ENCODE results near the gene CCDC92. TPM values are rescaled to one million over a fixed set of nuclear protein-coding genes. Genes with fewer than 3 reads are reported as not detected.

Gene CCDC92
- total RNA-seq, 1 experiment from 2014 or later = 53.7 TPM

DNA sequence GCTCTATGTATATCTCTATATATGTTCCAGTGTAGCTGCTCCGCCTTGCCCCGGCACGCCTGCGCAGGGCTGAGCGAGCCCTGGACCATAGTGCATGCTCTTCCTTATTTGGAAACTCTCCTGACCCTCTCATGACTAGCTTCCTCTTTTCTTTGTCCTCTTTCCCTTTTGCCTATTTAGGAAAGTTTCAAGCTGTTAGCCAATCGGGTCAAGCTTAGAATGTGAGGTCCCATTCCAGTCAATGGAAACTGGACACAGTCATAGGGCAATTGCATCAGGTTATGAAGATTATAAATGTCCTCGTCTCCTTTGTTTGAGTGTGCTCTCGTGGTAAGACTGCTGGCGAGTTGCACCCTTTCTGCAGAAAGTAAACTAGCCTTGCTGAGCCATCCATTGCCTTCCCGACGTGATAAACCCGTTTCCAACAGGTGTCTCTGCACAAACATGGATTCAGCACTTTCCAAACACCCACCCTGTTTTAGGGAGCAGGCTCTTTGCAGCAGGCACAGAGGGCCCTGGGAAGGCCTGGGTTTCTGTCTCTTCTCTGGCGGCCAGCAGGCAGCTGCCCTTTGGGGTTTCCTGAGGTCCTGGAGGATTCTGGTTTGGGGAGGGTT, 30.9 kb downstream of the CCDC92 start:
- no peak for DNase-seq (ENCODE audit: low read depth, low spot score)
- in situ Hi-C loops (cut with HindIII; ENCODE audit: low pct_unique_long_range_greater_than_20kb, low sequenced_read_pairs) (no loop called here), intact Hi-C loops (cut with micrococcal nuclease; ENCODE audit: unreplicated experiment) (no loop called here)
- ATAC-seq = no peak
- Histone ChIP-seq H3K36me3 (ENCODE audit: control insufficient read depth, insufficient read depth, low read length) (no peaks in the 10 kb centered on the region; the same call in 1 of the 2 replicates), H3K4me3 (ENCODE audit: low read depth in 2 of 2, low read length in 2 of 2) (no peak overlapping the region), H3K4me1 (ENCODE audit: control insufficient read depth, insufficient read depth, low read length) (no peaks in the 10 kb centered on the region), H3K9me3 (ENCODE audit: control insufficient read depth, insufficient read depth, low read depth, low read length) (no peaks in the 10 kb centered on the region), H3K27ac (ENCODE audit: low read length) (no peak overlapping the region), H3K27me3 (ENCODE audit: control insufficient read depth, insufficient read depth, low read length) (no peaks in the 10 kb centered on the region)
- ChIA-PET POLR2A (interaction anchor here (0.6 kb wide), 1 partner anchor 1478 kb away, joined by 3 read pairs; no protein-coding TSS in a partner anchor), CTCF (no interaction called here)
- BruUV-seq (replicated peaks) = no TSS peak
- TF ChIP-seq SIN3A (IDR thresholded peaks at IDR 0.05; ENCODE audit: borderline replicate concordance, insufficient read depth, low read depth, low read length) = no peak
- no peak for TF ChIP-seq TCF7L2 (IDR thresholded peaks at IDR 0.05; ENCODE audit: low read depth, low read length)
- TF ChIP-seq, protein P1, sequence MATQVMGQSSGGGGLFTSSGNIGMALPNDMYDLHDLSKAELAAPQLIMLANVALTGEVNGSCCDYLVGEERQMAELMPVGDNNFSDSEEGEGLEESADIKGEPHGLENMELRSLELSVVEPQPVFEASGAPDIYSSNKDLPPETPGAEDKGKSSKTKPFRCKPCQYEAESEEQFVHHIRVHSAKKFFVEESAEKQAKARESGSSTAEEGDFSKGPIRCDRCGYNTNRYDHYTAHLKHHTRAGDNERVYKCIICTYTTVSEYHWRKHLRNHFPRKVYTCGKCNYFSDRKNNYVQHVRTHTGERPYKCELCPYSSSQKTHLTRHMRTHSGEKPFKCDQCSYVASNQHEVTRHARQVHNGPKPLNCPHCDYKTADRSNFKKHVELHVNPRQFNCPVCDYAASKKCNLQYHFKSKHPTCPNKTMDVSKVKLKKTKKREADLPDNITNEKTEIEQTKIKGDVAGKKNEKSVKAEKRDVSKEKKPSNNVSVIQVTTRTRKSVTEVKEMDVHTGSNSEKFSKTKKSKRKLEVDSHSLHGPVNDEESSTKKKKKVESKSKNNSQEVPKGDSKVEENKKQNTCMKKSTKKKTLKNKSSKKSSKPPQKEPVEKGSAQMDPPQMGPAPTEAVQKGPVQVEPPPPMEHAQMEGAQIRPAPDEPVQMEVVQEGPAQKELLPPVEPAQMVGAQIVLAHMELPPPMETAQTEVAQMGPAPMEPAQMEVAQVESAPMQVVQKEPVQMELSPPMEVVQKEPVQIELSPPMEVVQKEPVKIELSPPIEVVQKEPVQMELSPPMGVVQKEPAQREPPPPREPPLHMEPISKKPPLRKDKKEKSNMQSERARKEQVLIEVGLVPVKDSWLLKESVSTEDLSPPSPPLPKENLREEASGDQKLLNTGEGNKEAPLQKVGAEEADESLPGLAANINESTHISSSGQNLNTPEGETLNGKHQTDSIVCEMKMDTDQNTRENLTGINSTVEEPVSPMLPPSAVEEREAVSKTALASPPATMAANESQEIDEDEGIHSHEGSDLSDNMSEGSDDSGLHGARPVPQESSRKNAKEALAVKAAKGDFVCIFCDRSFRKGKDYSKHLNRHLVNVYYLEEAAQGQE (IDR thresholded peaks at IDR 0.05; ENCODE audit: insufficient read depth in 1 of 2, low read depth in 2 of 2, low read length in 1 of 2) = no peak
- TF ChIP-seq POLR2AphosphoS5 (IDR thresholded peaks at IDR 0.05; ENCODE audit: low read depth, low read length) = no peak
- TF ChIP-seq, protein P2, sequence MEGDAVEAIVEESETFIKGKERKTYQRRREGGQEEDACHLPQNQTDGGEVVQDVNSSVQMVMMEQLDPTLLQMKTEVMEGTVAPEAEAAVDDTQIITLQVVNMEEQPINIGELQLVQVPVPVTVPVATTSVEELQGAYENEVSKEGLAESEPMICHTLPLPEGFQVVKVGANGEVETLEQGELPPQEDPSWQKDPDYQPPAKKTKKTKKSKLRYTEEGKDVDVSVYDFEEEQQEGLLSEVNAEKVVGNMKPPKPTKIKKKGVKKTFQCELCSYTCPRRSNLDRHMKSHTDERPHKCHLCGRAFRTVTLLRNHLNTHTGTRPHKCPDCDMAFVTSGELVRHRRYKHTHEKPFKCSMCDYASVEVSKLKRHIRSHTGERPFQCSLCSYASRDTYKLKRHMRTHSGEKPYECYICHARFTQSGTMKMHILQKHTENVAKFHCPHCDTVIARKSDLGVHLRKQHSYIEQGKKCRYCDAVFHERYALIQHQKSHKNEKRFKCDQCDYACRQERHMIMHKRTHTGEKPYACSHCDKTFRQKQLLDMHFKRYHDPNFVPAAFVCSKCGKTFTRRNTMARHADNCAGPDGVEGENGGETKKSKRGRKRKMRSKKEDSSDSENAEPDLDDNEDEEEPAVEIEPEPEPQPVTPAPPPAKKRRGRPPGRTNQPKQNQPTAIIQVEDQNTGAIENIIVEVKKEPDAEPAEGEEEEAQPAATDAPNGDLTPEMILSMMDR (IDR thresholded peaks at IDR 0.05) = no peak

DNA sequence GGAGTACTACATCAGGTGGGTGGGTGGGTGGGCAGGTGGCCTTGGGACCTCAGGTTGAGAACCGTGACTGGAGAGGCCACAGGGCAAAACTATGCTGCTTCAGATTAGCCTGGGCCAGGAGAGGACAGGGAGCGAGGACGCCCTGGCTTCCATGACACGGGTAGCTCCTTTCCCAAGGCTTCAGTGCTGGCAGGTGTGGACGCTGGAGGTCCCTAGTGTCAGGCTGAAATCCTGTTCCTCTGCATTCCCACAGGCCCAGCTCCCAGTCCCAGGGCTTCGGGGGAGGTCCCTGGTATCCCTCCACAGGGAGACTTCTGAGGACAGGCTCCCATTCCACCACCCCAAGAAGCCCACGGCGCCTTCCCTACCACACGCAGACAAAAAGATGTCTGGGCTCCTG, 31.6 kb downstream of the CCDC92 start:
- BruUV-seq (replicated peaks) = no TSS peak
- Histone ChIP-seq H3K27me3 (ENCODE audit: control insufficient read depth, insufficient read depth, low read length) (no peaks in the 10 kb centered on the region), H3K4me1 (ENCODE audit: control insufficient read depth, insufficient read depth, low read length) (no peaks in the 10 kb centered on the region), H3K4me3 (ENCODE audit: low read depth in 2 of 2, low read length in 2 of 2) (no peak overlapping the region), H3K36me3 (ENCODE audit: control insufficient read depth, insufficient read depth, low read length) (no peaks in the 10 kb centered on the region; the same call in 1 of the 2 replicates), H3K27ac (ENCODE audit: low read length) (no peak overlapping the region), H3K9me3 (ENCODE audit: control insufficient read depth, insufficient read depth, low read depth, low read length) (no peaks in the 10 kb centered on the region)
- ChIA-PET CTCF (no interaction called here), POLR2A (interaction anchor here (0.6 kb wide), 1 partner anchor 1477 kb away, joined by 3 read pairs; no protein-coding TSS in a partner anchor)
- TF ChIP-seq SIN3A (IDR thresholded peaks at IDR 0.05; ENCODE audit: borderline replicate concordance, insufficient read depth, low read depth, low read length) (no peak), POLR2AphosphoS5 (IDR thresholded peaks at IDR 0.05; ENCODE audit: low read depth, low read length) (no peak), TCF7L2 (IDR thresholded peaks at IDR 0.05; ENCODE audit: low read depth, low read length) (no peak)
- TF ChIP-seq, protein P1 (IDR thresholded peaks at IDR 0.05; ENCODE audit: insufficient read depth in 1 of 2, low read depth in 2 of 2, low read length in 1 of 2) = no peak
- TF ChIP-seq, protein P2 (IDR thresholded peaks at IDR 0.05) = no peak
- ATAC-seq (no peak), DNase-seq (ENCODE audit: low read depth, low spot score) (no peak)
- in situ Hi-C loops (cut with HindIII; ENCODE audit: low pct_unique_long_range_greater_than_20kb, low sequenced_read_pairs) (no loop called here), intact Hi-C loops (cut with micrococcal nuclease; ENCODE audit: unreplicated experiment) (no loop called here)
